ENCODE data around the gene BCAR1.

The BCAR1 gene

GRCh38 chr16:75239542-75240122 is 11.8 kb downstream of the BCAR1 start:
- DNase-seq (ENCODE audit: low read depth in 2 of 2), result no peak

- no peak for DNase-seq (ENCODE audit: low read depth in 2 of 2)
These were observed 12.4 kb downstream of the BCAR1 start for GRCh38 chr16:75238853-75239541.

- no peak for DNase-seq (ENCODE audit: low read depth in 2 of 2)
These were observed 13.1 kb downstream of the BCAR1 start for GRCh38 chr16:75238132-75238852.

GRCh38 chr16:75237398-75238131 is 13.9 kb downstream of the BCAR1 start:
- no peak for DNase-seq (ENCODE audit: low read depth in 2 of 2)

GRCh38 chr16:75236736-75237397 is 14.6 kb downstream of the BCAR1 start:
- DNase-seq (ENCODE audit: low read depth in 2 of 2), result no peak

GRCh38 chr16:75236232-75236631 is 15.2 kb downstream of the BCAR1 start:
- no peak for DNase-seq (ENCODE audit: low read depth in 2 of 2)

- no peak for DNase-seq (ENCODE audit: low read depth in 2 of 2)
These were observed 15.7 kb downstream of the BCAR1 start for GRCh38 chr16:75235721-75236193.

GRCh38 chr16:75234856-75235696 is 16.3 kb downstream of the BCAR1 start:
- DNase-seq (ENCODE audit: low read depth in 2 of 2), result no peak

- no peak for DNase-seq (ENCODE audit: low read depth in 2 of 2)
These were observed 17.8 kb downstream of the BCAR1 start for GRCh38 chr16:75233611-75233938.

- no peak for DNase-seq (ENCODE audit: low read depth in 2 of 2)
These were observed 19.9 kb downstream of the BCAR1 start for GRCh38 chr16:75231570-75231969.

GRCh38 chr16:75230471-75231110 is 20.8 kb downstream of the BCAR1 start:
- DNase-seq (ENCODE audit: low read depth in 2 of 2), result no peak

- DNase-seq (ENCODE audit: low read depth in 2 of 2), result no peak
These were observed 22.0 kb downstream of the BCAR1 start for GRCh38 chr16:75229172-75230031.

- DNase-seq (ENCODE audit: low read depth in 2 of 2), result no peak
These were observed 23.1 kb downstream of the BCAR1 start for GRCh38 chr16:75228143-75228976.

- no peak for DNase-seq (ENCODE audit: low read depth in 2 of 2)
These were observed 23.9 kb downstream of the BCAR1 start for GRCh38 chr16:75227361-75228142.

- no peak for DNase-seq (ENCODE audit: low read depth in 2 of 2)
These were observed 24.7 kb downstream of the BCAR1 start for GRCh38 chr16:75226550-75227360.

GRCh38 chr16:75225678-75226515 is 25.5 kb downstream of the BCAR1 start:
- DNase-seq (ENCODE audit: low read depth in 2 of 2), result no peak

All from stimulated activated CD8-positive, alpha-beta memory T cell treated with anti-CD3 and anti-CD28 coated beads, Interleukin-2, amount 100 ng/mL, for 1 hour (primary cell).